ENCODE results near the gene TMEM123.
A peak's percentile ranks its signal among the peaks of the same experiment; 100 is the strongest.
"Not testable (repeated sequence)": the region's sequence is repeated elsewhere in the genome, so short reads cannot be mapped to it uniquely, and the experiment has no call there.

Gene TMEM123

GRCh38 chr11:102375720-102376399 lies 76.7 kb downstream of the TMEM123 start:
- no peak for DNase-seq (ENCODE audit: low spot score)
- no peak for TF ChIP-seq CTCF (IDR thresholded peaks at IDR 0.05; ENCODE audit: extremely low read depth, missing control alignments)

- not testable (repeated sequence) for DNase-seq (ENCODE audit: low spot score)
These were observed 77.7 kb downstream of the TMEM123 start for GRCh38 chr11:102374633-102375424.

- DNase-seq (ENCODE audit: low spot score), result peak; percentile 74
- no peak for TF ChIP-seq CTCF (IDR thresholded peaks at IDR 0.05; ENCODE audit: extremely low read depth, missing control alignments)
These were observed 84.1 kb downstream of the TMEM123 start for GRCh38 chr11:102368472-102368871.

GRCh38 chr11:102367364-102367763 lies 85.2 kb downstream of the TMEM123 start:
- no peak for DNase-seq (ENCODE audit: low spot score)

GRCh38 chr11:102364991-102365390 lies 87.6 kb downstream of the TMEM123 start:
- no peak for DNase-seq (ENCODE audit: low spot score)
- no peak for TF ChIP-seq CTCF (IDR thresholded peaks at IDR 0.05; ENCODE audit: extremely low read depth, missing control alignments)

More at GRCh38 chr11:102367364-102367763, 85.2 kb downstream of the TMEM123 start:
- TF ChIP-seq CTCF (IDR thresholded peaks at IDR 0.05; ENCODE audit: extremely low read depth, missing control alignments), result no peak

- TF ChIP-seq CTCF (IDR thresholded peaks at IDR 0.05; ENCODE audit: extremely low read depth, missing control alignments), result no peak
- DNase-seq (ENCODE audit: low spot score), result no peak
These were observed 91.2 kb downstream of the TMEM123 start for GRCh38 chr11:102361086-102362031.

GRCh38 chr11:102360681-102361080 lies 91.9 kb downstream of the TMEM123 start:
- TF ChIP-seq CTCF (IDR thresholded peaks at IDR 0.05; ENCODE audit: extremely low read depth, missing control alignments), result no peak

More at GRCh38 chr11:102360681-102361080, 91.9 kb downstream of the TMEM123 start:
- no peak for DNase-seq (ENCODE audit: low spot score)
